SJSA1 (cell line): ENCODE data around the gene NTNG1. TPM values are rescaled to one million over a fixed set of nuclear protein-coding genes. Genes with fewer than 3 reads are reported as not detected.

Source experiments
- DNase-seq, 2 experiments: peaks; one replicate each; pipeline ENCODE4 v3.0.0-alpha.2; 2015 to 2020; ENCODE audit warnings: low spot score in 2 of 2, low read depth in 1 of 2
- H3K27ac ChIP-seq: fragments of 250-450 bp; sonication (Bioruptor Pico); 2 replicates; pipeline ENCODE4 v1.5.1; 2020; ENCODE audit warnings: mild to moderate bottlenecking, moderate library complexity
- H3K27me3 ChIP-seq: fragments of 250-450 bp; sonication (Bioruptor Pico); replicated peaks from 2 replicates; pipeline ENCODE4 v1.5.1; 2020; ENCODE audit warnings: mild to moderate bottlenecking, moderate library complexity
- H3K36me3 ChIP-seq: fragments of 250-450 bp; sonication (Bioruptor Pico); 2 replicates; pipeline ENCODE4 v1.5.1; 2020; ENCODE audit warnings: mild to moderate bottlenecking
- H3K4me1 ChIP-seq: fragments of 250-450 bp; sonication (Bioruptor Pico); replicated peaks from 2 replicates; pipeline ENCODE4 v1.6.1; 2021; ENCODE audit warnings: mild to moderate bottlenecking
- H3K4me3 ChIP-seq: fragments of 250-450 bp; sonication (Bioruptor Pico); 2 replicates; pipeline ENCODE4 v1.5.1; 2020; ENCODE audit warnings: mild to moderate bottlenecking
- H3K9me3 ChIP-seq: fragments of 250-450 bp; sonication (Bioruptor Pico); replicated peaks from 2 replicates; pipeline ENCODE4 v1.5.1; 2020; ENCODE audit warnings: mild to moderate bottlenecking
- total RNA-seq: library from RNA; depleted of rRNA; stranded (reverse); fragments of >200 nt; shearing (Covaris generic); gene quantifications from 2 replicates; pipeline ENCODE4 v1.2.3, GENCODE V29; 2014

NTNG1 gene
- total RNA-seq, 1 experiment from 2014 or later = not detected

- Histone ChIP-seq H3K4me1 (no peaks in the 10 kb centered on the region), H3K9me3 (no peaks in the 10 kb centered on the region), H3K27ac (no peak overlapping the region), H3K27me3 (no peaks in the 10 kb centered on the region), H3K4me3 (no peak overlapping the region), H3K36me3 (no peaks in the 10 kb centered on the region)
- DNase-seq = no peak
Observed at GRCh38 chr1:107362468-107363140, 221.8 kb downstream of the NTNG1 start.

- no peak overlapping the region for H3K4me3 ChIP-seq
- no peaks in the 10 kb centered on the region for H3K4me1 ChIP-seq
- no peaks in the 10 kb centered on the region for H3K27me3 ChIP-seq
- DNase-seq = no peak
- no peaks in the 10 kb centered on the region for H3K9me3 ChIP-seq
- no peak overlapping the region for H3K27ac ChIP-seq
- no peaks in the 10 kb centered on the region for H3K36me3 ChIP-seq
Observed at GRCh38 chr1:107363154-107363553, 222.3 kb downstream of the NTNG1 start.

GRCh38 chr1:107365527-107366240 lies 224.8 kb downstream of the NTNG1 start:
- DNase-seq = no peak

GRCh38 chr1:107378426-107378825 lies 237.6 kb downstream of the NTNG1 start:
- Histone ChIP-seq H3K4me3 (no peak overlapping the region), H3K27me3 (no peaks in the 10 kb centered on the region), H3K9me3 (no peaks in the 10 kb centered on the region), H3K36me3 (no peaks in the 10 kb centered on the region), H3K27ac (no peak overlapping the region), H3K4me1 (no peaks in the 10 kb centered on the region)
- DNase-seq = no peak

More at GRCh38 chr1:107365527-107366240, 224.8 kb downstream of the NTNG1 start:
- Histone ChIP-seq H3K4me1 (no peaks in the 10 kb centered on the region), H3K27me3 (no peaks in the 10 kb centered on the region), H3K36me3 (no peaks in the 10 kb centered on the region), H3K27ac (no peak overlapping the region), H3K9me3 (no peaks in the 10 kb centered on the region), H3K4me3 (no peak overlapping the region)

- Histone ChIP-seq H3K36me3 (no peaks in the 10 kb centered on the region), H3K27me3 (no peaks in the 10 kb centered on the region), H3K4me3 (no peak overlapping the region), H3K4me1 (no peaks in the 10 kb centered on the region), H3K9me3 (no peaks in the 10 kb centered on the region), H3K27ac (no peak overlapping the region)
- DNase-seq = no peak
Observed at GRCh38 chr1:107378866-107379265, 238.0 kb downstream of the NTNG1 start.

- no peaks in the 10 kb centered on the region for H3K36me3 ChIP-seq
- H3K4me3 ChIP-seq = no peak overlapping the region
- DNase-seq = no peak
- H3K27ac ChIP-seq = no peak overlapping the region
- no peaks in the 10 kb centered on the region for H3K4me1 ChIP-seq
- no peaks in the 10 kb centered on the region for H3K27me3 ChIP-seq
- no peaks in the 10 kb centered on the region for H3K9me3 ChIP-seq
Observed at GRCh38 chr1:107379826-107380225, 239.0 kb downstream of the NTNG1 start.

GRCh38 chr1:107389410-107390396 lies 248.9 kb downstream of the NTNG1 start:
- Histone ChIP-seq H3K27ac (no peak overlapping the region), H3K9me3 (no peaks in the 10 kb centered on the region), H3K36me3 (no peaks in the 10 kb centered on the region), H3K4me1 (no peaks in the 10 kb centered on the region), H3K4me3 (no peak overlapping the region), H3K27me3 (no peaks in the 10 kb centered on the region)
- DNase-seq = no peak

- no peaks in the 10 kb centered on the region for H3K4me1 ChIP-seq
- no peak overlapping the region for H3K4me3 ChIP-seq
- no peak for DNase-seq
- no peak overlapping the region for H3K27ac ChIP-seq
- H3K27me3 ChIP-seq = no peaks in the 10 kb centered on the region
- no peaks in the 10 kb centered on the region for H3K9me3 ChIP-seq
- H3K36me3 ChIP-seq = no peaks in the 10 kb centered on the region
Observed at GRCh38 chr1:107394301-107394700, 253.5 kb downstream of the NTNG1 start.

GRCh38 chr1:107401704-107402103 lies 260.9 kb downstream of the NTNG1 start:
- no peaks in the 10 kb centered on the region for H3K27me3 ChIP-seq
- no peaks in the 10 kb centered on the region; the same call in 1 of the 2 replicates for H3K9me3 ChIP-seq
- no peak for DNase-seq
- no peaks in the 10 kb centered on the region for H3K4me1 ChIP-seq
- H3K27ac ChIP-seq = no peak overlapping the region
- H3K4me3 ChIP-seq = no peak overlapping the region
- H3K36me3 ChIP-seq = no peaks in the 10 kb centered on the region

GRCh38 chr1:107404756-107405155 lies 263.9 kb downstream of the NTNG1 start:
- no peaks in the 10 kb centered on the region for H3K27me3 ChIP-seq
- no peaks in the 10 kb centered on the region; the same call in 1 of the 2 replicates for H3K9me3 ChIP-seq
- no peak overlapping the region for H3K4me3 ChIP-seq
- no peaks in the 10 kb centered on the region for H3K36me3 ChIP-seq
- H3K4me1 ChIP-seq = no peaks in the 10 kb centered on the region
- no peak for DNase-seq
- no peak overlapping the region for H3K27ac ChIP-seq

- no peak for DNase-seq
- Histone ChIP-seq H3K9me3 (no peaks in the 10 kb centered on the region; the same call in 1 of the 2 replicates), H3K36me3 (no peaks in the 10 kb centered on the region), H3K27me3 (no peaks in the 10 kb centered on the region), H3K4me3 (no peak overlapping the region), H3K4me1 (no peaks in the 10 kb centered on the region), H3K27ac (no peak overlapping the region)
Observed at GRCh38 chr1:107405236-107405635, 264.4 kb downstream of the NTNG1 start.

GRCh38 chr1:107407011-107407410 lies 266.2 kb downstream of the NTNG1 start:
- Histone ChIP-seq H3K27me3 (no peaks in the 10 kb centered on the region), H3K27ac (no peak overlapping the region)
- DNase-seq = no peak

GRCh38 chr1:107413546-107413945 lies 272.7 kb downstream of the NTNG1 start:
- DNase-seq = no peak
- no peak overlapping the region for H3K4me3 ChIP-seq
- H3K27me3 ChIP-seq = no peaks in the 10 kb centered on the region
- no peaks in the 10 kb centered on the region for H3K36me3 ChIP-seq
- no peaks in the 10 kb centered on the region for H3K4me1 ChIP-seq
- H3K27ac ChIP-seq = no peak overlapping the region
- H3K9me3 ChIP-seq = no peaks in the 10 kb centered on the region

More at GRCh38 chr1:107407011-107407410, 266.2 kb downstream of the NTNG1 start:
- Histone ChIP-seq H3K4me3 (no peak overlapping the region), H3K9me3 (no peaks in the 10 kb centered on the region; the same call in 1 of the 2 replicates), H3K36me3 (no peaks in the 10 kb centered on the region), H3K4me1 (no peaks in the 10 kb centered on the region)
